ENCODE results near the gene SESTD1.

DNA sequence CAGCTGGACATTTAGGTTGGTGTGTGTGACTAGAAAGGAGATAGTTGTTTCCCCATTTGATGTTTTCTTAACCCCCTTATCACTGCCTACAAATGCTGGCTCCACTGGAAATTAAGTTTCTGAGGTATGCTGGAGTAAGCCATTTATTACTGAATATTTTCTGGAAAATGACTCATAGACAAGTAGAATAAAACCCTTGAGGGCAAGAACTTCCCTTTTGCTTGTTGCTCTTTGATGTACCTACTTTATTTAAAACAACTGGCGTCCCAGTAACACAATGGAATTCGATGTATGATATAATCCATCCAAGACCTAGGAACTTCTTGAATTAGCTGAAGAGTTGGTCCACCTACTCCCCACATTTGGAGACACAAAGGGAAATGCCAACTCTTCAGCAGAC lies 33.3 kb upstream of the SESTD1 start:
- TF ChIP-seq, protein P1, sequence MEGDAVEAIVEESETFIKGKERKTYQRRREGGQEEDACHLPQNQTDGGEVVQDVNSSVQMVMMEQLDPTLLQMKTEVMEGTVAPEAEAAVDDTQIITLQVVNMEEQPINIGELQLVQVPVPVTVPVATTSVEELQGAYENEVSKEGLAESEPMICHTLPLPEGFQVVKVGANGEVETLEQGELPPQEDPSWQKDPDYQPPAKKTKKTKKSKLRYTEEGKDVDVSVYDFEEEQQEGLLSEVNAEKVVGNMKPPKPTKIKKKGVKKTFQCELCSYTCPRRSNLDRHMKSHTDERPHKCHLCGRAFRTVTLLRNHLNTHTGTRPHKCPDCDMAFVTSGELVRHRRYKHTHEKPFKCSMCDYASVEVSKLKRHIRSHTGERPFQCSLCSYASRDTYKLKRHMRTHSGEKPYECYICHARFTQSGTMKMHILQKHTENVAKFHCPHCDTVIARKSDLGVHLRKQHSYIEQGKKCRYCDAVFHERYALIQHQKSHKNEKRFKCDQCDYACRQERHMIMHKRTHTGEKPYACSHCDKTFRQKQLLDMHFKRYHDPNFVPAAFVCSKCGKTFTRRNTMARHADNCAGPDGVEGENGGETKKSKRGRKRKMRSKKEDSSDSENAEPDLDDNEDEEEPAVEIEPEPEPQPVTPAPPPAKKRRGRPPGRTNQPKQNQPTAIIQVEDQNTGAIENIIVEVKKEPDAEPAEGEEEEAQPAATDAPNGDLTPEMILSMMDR (IDR thresholded peaks at IDR 0.05) = no peak
- no peak for TF ChIP-seq POLR2A (IDR thresholded peaks at IDR 0.05)
